ENCODE data around the gene MAML2. TPM values are rescaled to one million over a fixed set of nuclear protein-coding genes. Genes with fewer than 3 reads are reported as not detected.

Gene MAML2
- total and polyA plus RNA-seq, 2 of the 13 experiments (the other 11 are each of a cell fraction or from before 2014, with no cell fraction given) = 2.3 to 25.9 TPM

DNA sequence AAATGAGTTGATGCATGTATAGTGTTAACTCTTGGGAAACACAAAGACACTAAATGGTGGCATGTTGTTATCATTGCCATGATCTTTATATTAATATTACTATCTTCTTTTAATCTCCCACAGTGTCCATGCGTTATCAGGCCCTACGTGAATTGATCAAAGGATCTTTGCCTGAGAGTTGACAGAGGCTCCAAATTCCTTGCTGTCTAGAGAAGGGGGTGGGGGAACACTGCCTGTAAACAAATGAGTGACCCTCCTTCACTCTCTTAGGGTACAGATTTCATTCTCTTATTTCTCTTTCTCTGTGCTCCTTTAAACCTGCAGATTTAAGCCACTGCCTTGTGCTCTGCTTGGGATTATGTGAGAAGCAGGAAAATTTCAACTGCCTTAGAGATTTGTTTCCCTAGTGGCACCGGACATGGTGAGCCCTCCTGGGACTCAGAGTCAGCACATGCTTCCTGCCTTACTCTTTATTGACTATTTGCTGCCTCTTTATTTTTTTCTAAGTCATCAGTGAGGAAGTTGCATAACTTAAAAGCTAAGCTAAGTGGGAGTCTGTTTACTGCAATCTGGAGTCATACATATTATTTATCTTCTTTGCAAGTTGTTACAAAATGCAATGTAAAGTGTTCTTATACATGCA is 122.9 kb downstream of the MAML2 start (continued):
- TF ChIP-seq, protein P1, sequence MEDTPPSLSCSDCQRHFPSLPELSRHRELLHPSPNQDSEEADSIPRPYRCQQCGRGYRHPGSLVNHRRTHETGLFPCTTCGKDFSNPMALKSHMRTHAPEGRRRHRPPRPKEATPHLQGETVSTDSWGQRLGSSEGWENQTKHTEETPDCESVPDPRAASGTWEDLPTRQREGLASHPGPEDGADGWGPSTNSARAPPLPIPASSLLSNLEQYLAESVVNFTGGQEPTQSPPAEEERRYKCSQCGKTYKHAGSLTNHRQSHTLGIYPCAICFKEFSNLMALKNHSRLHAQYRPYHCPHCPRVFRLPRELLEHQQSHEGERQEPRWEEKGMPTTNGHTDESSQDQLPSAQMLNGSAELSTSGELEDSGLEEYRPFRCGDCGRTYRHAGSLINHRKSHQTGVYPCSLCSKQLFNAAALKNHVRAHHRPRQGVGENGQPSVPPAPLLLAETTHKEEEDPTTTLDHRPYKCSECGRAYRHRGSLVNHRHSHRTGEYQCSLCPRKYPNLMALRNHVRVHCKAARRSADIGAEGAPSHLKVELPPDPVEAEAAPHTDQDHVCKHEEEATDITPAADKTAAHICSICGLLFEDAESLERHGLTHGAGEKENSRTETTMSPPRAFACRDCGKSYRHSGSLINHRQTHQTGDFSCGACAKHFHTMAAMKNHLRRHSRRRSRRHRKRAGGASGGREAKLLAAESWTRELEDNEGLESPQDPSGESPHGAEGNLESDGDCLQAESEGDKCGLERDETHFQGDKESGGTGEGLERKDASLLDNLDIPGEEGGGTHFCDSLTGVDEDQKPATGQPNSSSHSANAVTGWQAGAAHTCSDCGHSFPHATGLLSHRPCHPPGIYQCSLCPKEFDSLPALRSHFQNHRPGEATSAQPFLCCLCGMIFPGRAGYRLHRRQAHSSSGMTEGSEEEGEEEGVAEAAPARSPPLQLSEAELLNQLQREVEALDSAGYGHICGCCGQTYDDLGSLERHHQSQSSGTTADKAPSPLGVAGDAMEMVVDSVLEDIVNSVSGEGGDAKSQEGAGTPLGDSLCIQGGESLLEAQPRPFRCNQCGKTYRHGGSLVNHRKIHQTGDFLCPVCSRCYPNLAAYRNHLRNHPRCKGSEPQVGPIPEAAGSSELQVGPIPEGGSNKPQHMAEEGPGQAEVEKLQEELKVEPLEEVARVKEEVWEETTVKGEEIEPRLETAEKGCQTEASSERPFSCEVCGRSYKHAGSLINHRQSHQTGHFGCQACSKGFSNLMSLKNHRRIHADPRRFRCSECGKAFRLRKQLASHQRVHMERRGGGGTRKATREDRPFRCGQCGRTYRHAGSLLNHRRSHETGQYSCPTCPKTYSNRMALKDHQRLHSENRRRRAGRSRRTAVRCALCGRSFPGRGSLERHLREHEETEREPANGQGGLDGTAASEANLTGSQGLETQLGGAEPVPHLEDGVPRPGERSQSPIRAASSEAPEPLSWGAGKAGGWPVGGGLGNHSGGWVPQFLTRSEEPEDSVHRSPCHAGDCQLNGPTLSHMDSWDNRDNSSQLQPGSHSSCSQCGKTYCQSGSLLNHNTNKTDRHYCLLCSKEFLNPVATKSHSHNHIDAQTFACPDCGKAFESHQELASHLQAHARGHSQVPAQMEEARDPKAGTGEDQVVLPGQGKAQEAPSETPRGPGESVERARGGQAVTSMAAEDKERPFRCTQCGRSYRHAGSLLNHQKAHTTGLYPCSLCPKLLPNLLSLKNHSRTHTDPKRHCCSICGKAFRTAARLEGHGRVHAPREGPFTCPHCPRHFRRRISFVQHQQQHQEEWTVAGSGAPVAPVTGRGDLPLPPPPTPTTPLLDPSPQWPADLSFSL (CRISPR knock-in tag; IDR thresholded peaks at IDR 0.05) = no peak
- TF ChIP-seq MIER3 (CRISPR knock-in tag; IDR thresholded peaks at IDR 0.05; ENCODE audit: borderline replicate concordance) (peak; percentile 24; the same call in 1 of the 2 replicates), MAFK (conservative IDR thresholded peaks at IDR 0.05 in 1 of 2, IDR thresholded peaks at IDR 0.05 in 1 of 2; ENCODE audit: low read length in 2 of 2) (peak in 1 of 2 experiments; percentile 20; a peak in 1 of 4 replicates), FOSL2 (CRISPR knock-in tag; IDR thresholded peaks at IDR 0.05) (peak; percentile 82), LCORL (IDR thresholded peaks at IDR 0.05) (no peak), LCORL (CRISPR knock-in tag; IDR thresholded peaks at IDR 0.05) (no peak), ZNF720 (CRISPR knock-in tag; IDR thresholded peaks at IDR 0.05) (no peak), ZNF33A (CRISPR knock-in tag; IDR thresholded peaks at IDR 0.05; ENCODE audit: borderline replicate concordance) (no peak), ZNF460 (CRISPR knock-in tag; IDR thresholded peaks at IDR 0.05; ENCODE audit: borderline replicate concordance) (no peak), ETV5 (CRISPR knock-in tag; IDR thresholded peaks at IDR 0.05; ENCODE audit: borderline replicate concordance) (peak; percentile 91; the same call in 1 of the 2 replicates), KLF13 (CRISPR knock-in tag; IDR thresholded peaks at IDR 0.05) (no peak), HNF4A (CRISPR knock-in tag; IDR thresholded peaks at IDR 0.05) (no peak), FLYWCH1 (CRISPR knock-in tag; IDR thresholded peaks at IDR 0.05) (no peak), ZNF629 (CRISPR knock-in tag; conservative IDR thresholded peaks at IDR 0.05) (no peak), MIXL1 (CRISPR knock-in tag; IDR thresholded peaks at IDR 0.05) (peak; percentile 76; the same call in 1 of the 2 replicates), SAP130 (CRISPR knock-in tag; IDR thresholded peaks at IDR 0.05; ENCODE audit: low read depth) (peak; percentile 69), EP300 (IDR thresholded peaks at IDR 0.05; ENCODE audit: low read depth in 2 of 2, low read length in 2 of 2) (peak in 1 of 2 experiments; percentile 72; a peak in 1 of 4 replicates), EP300 (CRISPR knock-in tag; IDR thresholded peaks at IDR 0.05; ENCODE audit: borderline replicate concordance) (no peak; the same call in 1 of the 2 replicates), SMAD3 (CRISPR knock-in tag; IDR thresholded peaks at IDR 0.05) (0 out of 2 replicates have a peak, but pooled peaks have one; percentile 16)
- TF ChIP-seq, protein P2, sequence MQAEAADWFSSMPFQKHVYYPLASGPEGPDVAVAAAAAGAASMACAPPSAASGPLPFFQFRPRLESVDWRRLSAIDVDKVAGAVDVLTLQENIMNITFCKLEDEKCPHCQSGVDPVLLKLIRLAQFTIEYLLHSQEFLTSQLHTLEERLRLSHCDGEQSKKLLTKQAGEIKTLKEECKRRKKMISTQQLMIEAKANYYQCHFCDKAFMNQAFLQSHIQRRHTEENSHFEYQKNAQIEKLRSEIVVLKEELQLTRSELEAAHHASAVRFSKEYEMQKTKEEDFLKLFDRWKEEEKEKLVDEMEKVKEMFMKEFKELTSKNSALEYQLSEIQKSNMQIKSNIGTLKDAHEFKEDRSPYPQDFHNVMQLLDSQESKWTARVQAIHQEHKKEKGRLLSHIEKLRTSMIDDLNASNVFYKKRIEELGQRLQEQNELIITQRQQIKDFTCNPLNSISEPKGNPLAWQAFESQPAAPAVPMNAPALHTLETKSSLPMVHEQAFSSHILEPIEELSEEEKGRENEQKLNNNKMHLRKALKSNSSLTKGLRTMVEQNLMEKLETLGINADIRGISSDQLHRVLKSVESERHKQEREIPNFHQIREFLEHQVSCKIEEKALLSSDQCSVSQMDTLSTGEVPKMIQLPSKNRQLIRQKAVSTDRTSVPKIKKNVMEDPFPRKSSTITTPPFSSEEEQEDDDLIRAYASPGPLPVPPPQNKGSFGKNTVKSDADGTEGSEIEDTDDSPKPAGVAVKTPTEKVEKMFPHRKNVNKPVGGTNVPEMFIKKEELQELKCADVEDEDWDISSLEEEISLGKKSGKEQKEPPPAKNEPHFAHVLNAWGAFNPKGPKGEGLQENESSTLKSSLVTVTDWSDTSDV (CRISPR knock-in tag; IDR thresholded peaks at IDR 0.05) = no peak
- TF ChIP-seq, protein P3, sequence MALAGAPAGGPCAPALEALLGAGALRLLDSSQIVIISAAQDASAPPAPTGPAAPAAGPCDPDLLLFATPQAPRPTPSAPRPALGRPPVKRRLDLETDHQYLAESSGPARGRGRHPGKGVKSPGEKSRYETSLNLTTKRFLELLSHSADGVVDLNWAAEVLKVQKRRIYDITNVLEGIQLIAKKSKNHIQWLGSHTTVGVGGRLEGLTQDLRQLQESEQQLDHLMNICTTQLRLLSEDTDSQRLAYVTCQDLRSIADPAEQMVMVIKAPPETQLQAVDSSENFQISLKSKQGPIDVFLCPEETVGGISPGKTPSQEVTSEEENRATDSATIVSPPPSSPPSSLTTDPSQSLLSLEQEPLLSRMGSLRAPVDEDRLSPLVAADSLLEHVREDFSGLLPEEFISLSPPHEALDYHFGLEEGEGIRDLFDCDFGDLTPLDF (CRISPR knock-in tag; IDR thresholded peaks at IDR 0.05) = no peak
